H9 (cell line): Measurements from ENCODE around the gene KCNIP3. TPM values are rescaled to one million over a fixed set of nuclear protein-coding genes. Genes with fewer than 3 reads are reported as not detected.

Experiments used
- DNase-seq: peaks from one replicate; pipeline ENCODE4 v3.0.0-alpha.2; 2017
- H2AFZ ChIP-seq: one replicate; pipeline ENCODE4 v1.6.1; 2013; ENCODE audit warnings: mild to moderate bottlenecking, low read length, control low read depth, moderate library complexity
- H2AK5ac ChIP-seq: 2 replicates; pipeline ENCODE4 v1.6.1; 2013; ENCODE audit warnings: low read length, control low read depth, mixed read lengths; ENCODE audit not compliant: insufficient read length
- H2BK120ac ChIP-seq: one replicate; pipeline ENCODE4 v1.6.1; 2013; ENCODE audit warnings: low read depth, mild to moderate bottlenecking, low read length, control low read depth, inconsistent platforms; ENCODE audit not compliant: poor library complexity, severe bottlenecking
- H2BK12ac ChIP-seq: 2 replicates; pipeline ENCODE4 v1.6.1; 2013; ENCODE audit warnings: low read length, control low read depth, mixed read lengths, low read depth; ENCODE audit not compliant: insufficient read length
- H2BK15ac ChIP-seq: 2 replicates; pipeline ENCODE4 v1.6.1; 2013; ENCODE audit warnings: low read depth, low read length, control low read depth
- H2BK20ac ChIP-seq: one replicate; pipeline ENCODE4 v1.6.1; 2013; ENCODE audit warnings: low read depth, mild to moderate bottlenecking, low read length, control low read depth, inconsistent platforms; ENCODE audit not compliant: poor library complexity, severe bottlenecking
- H2BK5ac ChIP-seq: 2 replicates; pipeline ENCODE4 v1.6.1; 2013; ENCODE audit warnings: low read length, control low read depth, mixed read lengths; ENCODE audit not compliant: insufficient read length
- H3K14ac ChIP-seq: 2 replicates; pipeline ENCODE4 v1.6.1; 2013; ENCODE audit warnings: low read length, control low read depth; ENCODE audit not compliant: insufficient read depth
- H3K18ac ChIP-seq: 2 replicates; pipeline ENCODE4 v1.6.1; 2013; ENCODE audit warnings: low read depth, mild to moderate bottlenecking, mixed read lengths, low read length, control low read depth; ENCODE audit not compliant: insufficient read length
- H3K23ac ChIP-seq: 2 replicates; pipeline ENCODE4 v1.6.1; 2013; ENCODE audit warnings: low read length, control low read depth, mixed read lengths, low read depth; ENCODE audit not compliant: insufficient read length
- H3K23me2 ChIP-seq: 2 replicates; pipeline ENCODE4 v1.6.1; 2013; ENCODE audit warnings: low read depth, mild to moderate bottlenecking, mixed read lengths, low read length, control low read depth; ENCODE audit not compliant: insufficient read length, poor library complexity, severe bottlenecking
- H3K27ac ChIP-seq: 2 replicates; pipeline ENCODE4 v1.5.1; 2013; ENCODE audit warnings: low read length, control low read depth, mixed read lengths, low read depth; ENCODE audit not compliant: insufficient read length
- H3K27me3 ChIP-seq: 2 replicates; pipeline ENCODE4 v1.6.1; 2013; ENCODE audit warnings: low read length, control low read depth, inconsistent platforms; ENCODE audit not compliant: insufficient read depth
- H3K4ac ChIP-seq: 2 replicates; pipeline ENCODE4 v1.6.1; 2013; ENCODE audit warnings: low read depth, mild to moderate bottlenecking, control low read depth, inconsistent platforms, low read length, moderate library complexity
- H3K4me1 ChIP-seq: 2 replicates; pipeline ENCODE4 v1.6.1; 2013; ENCODE audit warnings: low read length, control low read depth, inconsistent platforms; ENCODE audit not compliant: insufficient read depth
- H3K4me2 ChIP-seq: 2 replicates; pipeline ENCODE4 v1.6.1; 2013; ENCODE audit warnings: low read length, control low read depth, mixed read lengths; ENCODE audit not compliant: insufficient read length, insufficient read depth
- H3K56ac ChIP-seq: 2 replicates; pipeline ENCODE4 v1.6.1; 2013; ENCODE audit warnings: low read depth, mild to moderate bottlenecking, mixed read lengths, low read length, control low read depth; ENCODE audit not compliant: insufficient read length
- H3K79me1 ChIP-seq: 2 replicates; pipeline ENCODE4 v1.6.1; 2013; ENCODE audit warnings: low read depth, mild to moderate bottlenecking, moderate library complexity, low read length, control low read depth, inconsistent platforms; ENCODE audit not compliant: insufficient read depth, poor library complexity, severe bottlenecking
- H3K79me2 ChIP-seq: 2 replicates; pipeline ENCODE4 v1.6.1; 2013; ENCODE audit warnings: low read length, control low read depth, inconsistent platforms; ENCODE audit not compliant: insufficient read depth
- H3K9ac ChIP-seq: 2 replicates; pipeline ENCODE4 v1.6.1; 2013; ENCODE audit warnings: low read length, control low read depth, mixed read lengths; ENCODE audit not compliant: insufficient read length; ENCODE audit errors: extremely low read depth
- H3K9me3 ChIP-seq: one replicate; pipeline ENCODE4 v1.6.1; 2013; ENCODE audit warnings: low read depth, low read length, inconsistent platforms; ENCODE audit not compliant: control insufficient read depth
- H3T11ph ChIP-seq: one replicate; pipeline ENCODE4 v1.6.1; 2013; ENCODE audit warnings: mild to moderate bottlenecking, low read length, control low read depth, inconsistent platforms
- H4K20me1 ChIP-seq: one replicate; pipeline ENCODE4 v1.6.1; 2013; ENCODE audit not compliant: control insufficient read depth, insufficient read length, insufficient read depth
- H4K5ac ChIP-seq: 2 replicates; pipeline ENCODE4 v1.6.1; 2013; ENCODE audit warnings: low read depth, mild to moderate bottlenecking, mixed read lengths, low read length, control low read depth; ENCODE audit not compliant: insufficient read length
- H4K8ac ChIP-seq: replicated peaks from 2 replicates; pipeline ENCODE4 v1.6.1; 2013; ENCODE audit warnings: low read length, control low read depth, mixed read lengths, low read depth; ENCODE audit not compliant: insufficient read length
- H4K91ac ChIP-seq: 2 replicates; pipeline ENCODE4 v1.6.1; 2013; ENCODE audit warnings: low read depth, mild to moderate bottlenecking, moderate library complexity, mixed read lengths, low read length, control low read depth; ENCODE audit not compliant: insufficient read length
- H3K27ac Mint-ChIP-seq, 3 experiments: 2 replicates in 2 of 3; 3 replicates in 1 of 3; pipeline ENCODE4 v1.8.0; 2020 to 2021; ENCODE audit warnings: mixed read lengths in 3 of 3, mild to moderate bottlenecking in 1 of 3, moderate library complexity in 1 of 3
- H3K27me3 Mint-ChIP-seq: 2 replicates; pipeline ENCODE4 v1.8.0; 2021; ENCODE audit warnings: low read depth, mild to moderate bottlenecking, moderate library complexity, mixed read lengths
- H3K36me3 Mint-ChIP-seq, 3 experiments: 2 replicates in 2 of 3; 3 replicates in 1 of 3; pipeline ENCODE4 v1.8.0; 2020 to 2021; ENCODE audit warnings: low read depth in 3 of 3, mixed read lengths in 3 of 3; ENCODE audit not compliant: insufficient read depth in 1 of 3
- H3K4me1 Mint-ChIP-seq, 2 experiments: 2 replicates each; pipeline ENCODE4 v1.8.0; 2020; ENCODE audit warnings: mixed read lengths in 2 of 2
- H3K4me3 Mint-ChIP-seq, 2 experiments: 2 replicates in 1 of 2; 3 replicates in 1 of 2; pipeline ENCODE4 v1.8.0; 2020 to 2021; ENCODE audit warnings: mild to moderate bottlenecking in 2 of 2, mixed read lengths in 2 of 2, moderate library complexity in 1 of 2
- H3K9me3 Mint-ChIP-seq, 2 experiments: 2 replicates in 1 of 2; 3 replicates in 1 of 2; pipeline ENCODE4 v1.8.0; 2020; ENCODE audit warnings: mild to moderate bottlenecking in 2 of 2, mixed read lengths in 2 of 2, moderate library complexity in 1 of 2
- WGBS: extraction: QIAGEN DNeasy Blood & Tissue Kit; methylation state at CpG from one replicate; pipeline ENCODE4 v1.1.7; 2013; ENCODE audit warnings: missing lambda C conversion rate, low lambda C conversion rate, mixed read lengths; ENCODE audit not compliant: insufficient read length; ENCODE audit errors: extremely low coverage; 5-methylcytosine and 5-hydroxymethylcytosine counted together
- total RNA-seq: library from RNA; stranded (reverse); gene quantifications from 2 replicates; pipeline ENCODE4 v1.2.1, GENCODE V29; 2021
- TF ChIP-seq, protein P1 (sequence below): fragments of 200-600 bp; sonication (generic); conservative IDR thresholded peaks from 3 replicates; pipeline ENCODE4 v1.8.0; 2021; ENCODE audit warnings: antibody characterized with exemption, mild to moderate bottlenecking

KCNIP3 gene
- total RNA-seq, 1 experiment from 2014 or later, result 1.5 TPM

DNA sequence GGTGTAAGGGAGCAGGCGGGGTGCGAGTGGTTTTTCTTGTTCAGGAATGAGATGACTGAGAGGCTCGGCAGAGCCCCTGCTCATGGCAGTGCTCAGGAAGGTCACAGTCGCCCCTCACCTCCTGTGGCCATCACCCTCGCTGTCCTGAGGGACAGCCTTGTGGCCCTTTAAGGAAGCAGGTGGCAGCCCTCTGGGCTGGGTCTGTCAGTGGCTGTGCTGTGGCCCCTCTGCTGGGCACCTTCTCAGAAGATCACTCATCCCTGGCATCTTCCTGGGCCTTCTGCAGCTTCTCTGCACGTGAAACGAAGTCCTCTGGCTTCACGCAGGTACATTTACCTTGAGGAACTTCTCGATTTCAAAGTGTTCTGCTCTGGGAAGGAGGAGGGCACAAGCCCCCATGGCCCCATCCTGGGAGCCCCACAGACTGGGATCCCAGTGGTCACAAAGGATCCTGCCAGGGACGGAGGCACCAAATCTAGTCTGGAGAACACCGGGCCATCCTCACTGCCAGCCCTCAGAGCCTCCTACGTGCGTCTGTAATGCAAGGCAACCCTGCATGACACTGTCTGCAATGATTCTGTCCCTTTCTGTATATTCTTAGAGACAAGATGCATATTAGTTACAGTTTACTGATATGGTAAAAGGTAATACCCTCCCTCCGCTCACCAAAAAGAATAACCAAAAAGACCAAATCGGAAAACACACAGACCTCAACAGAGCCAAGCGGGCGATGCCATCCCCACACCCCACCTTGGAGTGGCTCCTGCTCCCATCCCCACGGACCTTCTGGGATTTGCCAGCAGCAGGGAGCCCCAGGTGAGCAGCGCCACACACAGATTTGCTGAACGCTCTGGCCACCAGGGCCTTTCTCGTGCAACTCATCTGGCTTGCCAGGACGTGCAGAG is 79.4 kb downstream of the KCNIP3 start:
- Histone ChIP-seq H3K56ac (no peak overlapping the region), H2AFZ (no peak overlapping the region), H4K8ac (no peak overlapping the region), H4K20me1 (no peaks in the 10 kb centered on the region), H2BK12ac (no peak overlapping the region), H3T11ph (no peak overlapping the region), H3K23me2 (no peaks in the 10 kb centered on the region), H2BK120ac (no peak overlapping the region), H3K14ac (no peak overlapping the region), H3K79me2 (no peaks in the 10 kb centered on the region), H3K4ac (no peak overlapping the region), H3K27ac (no peak overlapping the region), H2BK20ac (no peak overlapping the region), H3K18ac (no peak overlapping the region), H3K27me3 (no peaks in the 10 kb centered on the region), H2BK15ac (no peak overlapping the region), H3K23ac (no peak overlapping the region), H2BK5ac (no peak overlapping the region), H4K5ac (no peak overlapping the region), H3K4me1 (no peaks in the 10 kb centered on the region), H3K79me1 (no peaks in the 10 kb centered on the region), H2AK5ac (no peak overlapping the region), H3K4me2 (no peak overlapping the region), H3K9me3 (no peaks in the 10 kb centered on the region), H3K9ac (no peak overlapping the region), H4K91ac (no peak overlapping the region)
- H3K27me3 Mint-ChIP-seq, result peaks cover 14% of the 10 kb centered on the region
- H3K4me3 Mint-ChIP-seq, result no peak overlapping the region
- TF ChIP-seq, protein P1, sequence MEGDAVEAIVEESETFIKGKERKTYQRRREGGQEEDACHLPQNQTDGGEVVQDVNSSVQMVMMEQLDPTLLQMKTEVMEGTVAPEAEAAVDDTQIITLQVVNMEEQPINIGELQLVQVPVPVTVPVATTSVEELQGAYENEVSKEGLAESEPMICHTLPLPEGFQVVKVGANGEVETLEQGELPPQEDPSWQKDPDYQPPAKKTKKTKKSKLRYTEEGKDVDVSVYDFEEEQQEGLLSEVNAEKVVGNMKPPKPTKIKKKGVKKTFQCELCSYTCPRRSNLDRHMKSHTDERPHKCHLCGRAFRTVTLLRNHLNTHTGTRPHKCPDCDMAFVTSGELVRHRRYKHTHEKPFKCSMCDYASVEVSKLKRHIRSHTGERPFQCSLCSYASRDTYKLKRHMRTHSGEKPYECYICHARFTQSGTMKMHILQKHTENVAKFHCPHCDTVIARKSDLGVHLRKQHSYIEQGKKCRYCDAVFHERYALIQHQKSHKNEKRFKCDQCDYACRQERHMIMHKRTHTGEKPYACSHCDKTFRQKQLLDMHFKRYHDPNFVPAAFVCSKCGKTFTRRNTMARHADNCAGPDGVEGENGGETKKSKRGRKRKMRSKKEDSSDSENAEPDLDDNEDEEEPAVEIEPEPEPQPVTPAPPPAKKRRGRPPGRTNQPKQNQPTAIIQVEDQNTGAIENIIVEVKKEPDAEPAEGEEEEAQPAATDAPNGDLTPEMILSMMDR, result no peak
- no peaks in the 10 kb centered on the region for H3K36me3 Mint-ChIP-seq
- WGBS, result no CpG with 5 or more reads among the region's 22 CpGs
- peaks cover 13 to 23% of the 10 kb centered on the region in 2 experiments for H3K4me1 Mint-ChIP-seq
- H3K27ac Mint-ChIP-seq, result no peak overlapping the region; a peak in 1 of 7 replicates
- DNase-seq, result peak; percentile 15
- no peaks in the 10 kb centered on the region for H3K9me3 Mint-ChIP-seq
